Mammary epithelial cell (primary cell): Measurements from ENCODE around the gene MASP2.

Experiments used
- CTCF ChIP-seq, 2 donors: IDR thresholded peaks in 1 of 2; conservative IDR thresholded peaks in 1 of 2; 2 replicates each; pipeline ENCODE4 v1.5.1; 2011 to 2012; ENCODE audit warnings: inconsistent platforms in 2 of 2, low read length in 2 of 2, mild to moderate bottlenecking in 2 of 2, control low read depth in 1 of 2, low read depth in 1 of 2; ENCODE audit not compliant: insufficient read depth in 1 of 2; ENCODE audit errors: extremely low read depth in 1 of 2
- EZH2 ChIP-seq: IDR thresholded peaks from 2 replicates; pipeline ENCODE4 v1.6.1; 2012; ENCODE audit warnings: low read length, inconsistent platforms, borderline replicate concordance

GRCh38 chr1:10980841-10981727, 66.0 kb downstream of the MASP2 start:
- TF ChIP-seq CTCF (conservative IDR thresholded peaks at IDR 0.05 in 1 of 2, IDR thresholded peaks at IDR 0.05 in 1 of 2; ENCODE audit: extremely low read depth in 1 of 2, insufficient read depth in 1 of 2, low read depth in 1 of 2, low read length in 2 of 2) (no peak), EZH2 (no peak)
